Neural cell (in vitro differentiated cells): ENCODE data around the gene ADIPOR2.

Experiments used
- EP300 ChIP-seq: fragments of 450-650 bp; conservative IDR thresholded peaks from 2 replicates; pipeline ENCODE4 v1.6.1; 2014; ENCODE audit warnings: antibody characterized with exemption, mild to moderate bottlenecking, moderate library complexity; ENCODE audit not compliant: poor library complexity, severe bottlenecking
- TF ChIP-seq, protein P1 (sequence below): fragments of 450-650 bp; IDR thresholded peaks from 2 replicates; pipeline ENCODE4 v1.5.1; 2014; ENCODE audit warnings: antibody characterized with exemption, mild to moderate bottlenecking, moderate library complexity; ENCODE audit not compliant: poor library complexity, severe bottlenecking

GRCh38 chr12:1692226-1692625 lies 1.4 kb downstream of the ADIPOR2 start:
- TF ChIP-seq, protein P1, sequence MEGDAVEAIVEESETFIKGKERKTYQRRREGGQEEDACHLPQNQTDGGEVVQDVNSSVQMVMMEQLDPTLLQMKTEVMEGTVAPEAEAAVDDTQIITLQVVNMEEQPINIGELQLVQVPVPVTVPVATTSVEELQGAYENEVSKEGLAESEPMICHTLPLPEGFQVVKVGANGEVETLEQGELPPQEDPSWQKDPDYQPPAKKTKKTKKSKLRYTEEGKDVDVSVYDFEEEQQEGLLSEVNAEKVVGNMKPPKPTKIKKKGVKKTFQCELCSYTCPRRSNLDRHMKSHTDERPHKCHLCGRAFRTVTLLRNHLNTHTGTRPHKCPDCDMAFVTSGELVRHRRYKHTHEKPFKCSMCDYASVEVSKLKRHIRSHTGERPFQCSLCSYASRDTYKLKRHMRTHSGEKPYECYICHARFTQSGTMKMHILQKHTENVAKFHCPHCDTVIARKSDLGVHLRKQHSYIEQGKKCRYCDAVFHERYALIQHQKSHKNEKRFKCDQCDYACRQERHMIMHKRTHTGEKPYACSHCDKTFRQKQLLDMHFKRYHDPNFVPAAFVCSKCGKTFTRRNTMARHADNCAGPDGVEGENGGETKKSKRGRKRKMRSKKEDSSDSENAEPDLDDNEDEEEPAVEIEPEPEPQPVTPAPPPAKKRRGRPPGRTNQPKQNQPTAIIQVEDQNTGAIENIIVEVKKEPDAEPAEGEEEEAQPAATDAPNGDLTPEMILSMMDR, result no peak
- TF ChIP-seq EP300, result no peak
